Measurements from ENCODE around the gene RASL10A.
A peak's percentile ranks its signal among the peaks of the same experiment; 100 is the strongest.

Gene RASL10A

DNA sequence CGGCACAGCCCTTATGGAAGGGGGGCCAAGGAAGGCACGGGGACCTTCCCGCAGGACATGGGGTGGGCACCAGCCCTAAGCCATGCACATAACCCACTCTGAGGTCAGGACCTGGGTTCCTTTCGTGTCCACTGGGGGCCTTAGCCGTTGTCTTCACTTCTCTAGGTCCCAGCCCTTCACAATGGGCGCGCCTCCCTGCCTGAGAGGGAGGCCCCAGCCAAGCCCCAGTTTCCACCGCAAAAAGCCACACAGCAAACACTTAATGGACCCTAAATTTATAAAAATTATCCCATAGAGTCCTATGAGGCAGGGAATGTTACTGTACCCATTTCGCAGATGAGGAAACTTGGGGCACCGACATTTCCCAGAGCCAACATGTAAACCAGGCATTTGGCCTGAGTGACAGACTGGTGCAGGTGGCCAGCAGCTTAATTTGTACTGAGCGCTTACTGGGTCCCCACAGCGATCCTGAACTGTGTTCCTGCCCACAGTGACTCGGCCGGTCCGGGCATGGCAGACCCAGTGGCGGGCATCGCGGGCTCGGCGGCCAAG, 7.8 kb downstream of the RASL10A start:
- TF ChIP-seq ZFX (IDR thresholded peaks at IDR 0.05), result no peak
- TF ChIP-seq, protein P1, sequence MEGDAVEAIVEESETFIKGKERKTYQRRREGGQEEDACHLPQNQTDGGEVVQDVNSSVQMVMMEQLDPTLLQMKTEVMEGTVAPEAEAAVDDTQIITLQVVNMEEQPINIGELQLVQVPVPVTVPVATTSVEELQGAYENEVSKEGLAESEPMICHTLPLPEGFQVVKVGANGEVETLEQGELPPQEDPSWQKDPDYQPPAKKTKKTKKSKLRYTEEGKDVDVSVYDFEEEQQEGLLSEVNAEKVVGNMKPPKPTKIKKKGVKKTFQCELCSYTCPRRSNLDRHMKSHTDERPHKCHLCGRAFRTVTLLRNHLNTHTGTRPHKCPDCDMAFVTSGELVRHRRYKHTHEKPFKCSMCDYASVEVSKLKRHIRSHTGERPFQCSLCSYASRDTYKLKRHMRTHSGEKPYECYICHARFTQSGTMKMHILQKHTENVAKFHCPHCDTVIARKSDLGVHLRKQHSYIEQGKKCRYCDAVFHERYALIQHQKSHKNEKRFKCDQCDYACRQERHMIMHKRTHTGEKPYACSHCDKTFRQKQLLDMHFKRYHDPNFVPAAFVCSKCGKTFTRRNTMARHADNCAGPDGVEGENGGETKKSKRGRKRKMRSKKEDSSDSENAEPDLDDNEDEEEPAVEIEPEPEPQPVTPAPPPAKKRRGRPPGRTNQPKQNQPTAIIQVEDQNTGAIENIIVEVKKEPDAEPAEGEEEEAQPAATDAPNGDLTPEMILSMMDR (conservative IDR thresholded peaks at IDR 0.05), result no peak
- peak overlapping the region; percentile 96 for H3K27ac ChIP-seq

DNA sequence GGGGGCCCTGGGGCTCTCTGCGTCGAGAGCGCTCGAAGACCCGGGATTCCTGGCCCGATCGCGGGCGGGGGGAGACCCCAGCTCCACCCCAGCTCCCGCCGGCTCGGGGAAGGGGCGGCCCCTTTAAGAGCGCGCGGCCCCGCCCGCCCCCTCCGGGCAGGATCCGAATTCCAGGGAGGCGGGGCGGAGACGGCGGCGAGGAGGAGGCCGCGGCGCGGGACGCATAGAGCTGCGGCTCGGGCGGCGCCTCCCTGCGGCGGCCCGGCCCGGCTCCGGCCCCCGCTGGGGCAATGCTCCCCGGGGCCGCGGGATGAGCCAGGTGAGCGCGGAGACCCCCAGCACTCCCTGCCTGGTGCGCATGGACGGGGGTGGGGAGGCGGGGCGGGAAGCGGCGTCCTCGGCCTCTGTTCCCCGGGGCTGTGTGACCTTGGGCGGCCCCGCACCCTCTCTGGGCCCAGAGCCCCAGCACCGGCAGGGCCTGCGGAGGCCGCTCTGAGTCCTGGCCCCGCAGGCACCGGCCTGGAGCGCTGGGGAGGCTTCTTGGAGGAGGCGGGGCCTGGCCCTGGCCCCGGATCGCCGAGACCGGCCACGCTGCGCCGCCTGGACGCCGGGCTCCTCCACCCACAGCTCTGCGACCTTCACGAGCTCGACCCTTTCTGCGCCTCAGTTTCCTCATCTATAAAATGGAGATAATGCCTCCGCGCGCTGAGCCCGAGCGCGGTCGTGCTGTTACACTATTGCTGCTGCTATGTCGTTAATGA, 8.5 kb downstream of the RASL10A start:
- TF ChIP-seq, protein P1 (conservative IDR thresholded peaks at IDR 0.05), result no peak
- peak; percentile 89; the same call in 1 of the 2 replicates for TF ChIP-seq ZFX (IDR thresholded peaks at IDR 0.05)
- H3K27ac ChIP-seq, result peak overlapping the region; percentile 96

DNA sequence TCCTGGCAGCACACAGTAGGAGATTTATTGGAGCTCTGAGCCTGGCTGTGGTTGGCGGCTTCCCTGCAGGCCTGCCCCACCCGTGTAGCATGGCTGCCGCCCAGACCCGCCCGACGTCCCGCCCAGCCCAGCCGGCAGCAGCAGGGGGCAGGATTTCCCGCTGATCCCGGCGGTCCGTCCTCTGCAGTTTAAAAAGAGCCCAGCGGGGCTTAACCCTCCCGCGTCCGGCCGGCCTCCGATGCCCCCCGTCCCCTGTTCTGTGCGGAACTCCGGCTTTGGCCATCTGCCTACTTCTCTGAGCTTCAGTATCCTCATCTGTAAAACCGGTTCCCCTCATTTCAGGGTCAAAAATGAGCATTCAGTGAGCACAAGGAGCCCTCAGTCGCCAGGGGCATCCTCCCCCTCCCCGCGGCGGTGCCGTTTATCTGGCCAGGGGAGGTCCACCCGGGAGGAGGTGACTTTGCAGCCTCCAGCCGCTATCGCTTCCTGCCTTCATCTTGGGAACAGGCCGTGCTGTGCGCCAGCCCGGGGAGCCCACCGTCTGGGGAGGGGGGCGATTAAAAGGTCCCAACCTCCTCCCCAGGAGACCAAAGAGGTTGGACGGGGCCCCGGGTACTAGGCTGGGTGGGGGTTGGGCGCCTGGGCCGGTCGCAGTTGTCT, 9.2 kb downstream of the RASL10A start, which contains the start of gene GAS2L1:
Gene GAS2L1 (plus strand): TSS at position 476 of the 660 bp plus-strand sequence. CDS start 1,456 bp downstream, outside the sequence.
- peak within 1 kb of the TSS; percentile 96 for H3K27ac ChIP-seq
- TF ChIP-seq, protein P1 (conservative IDR thresholded peaks at IDR 0.05), result peak; percentile 67
- no peak for TF ChIP-seq ZFX (IDR thresholded peaks at IDR 0.05)

DNA sequence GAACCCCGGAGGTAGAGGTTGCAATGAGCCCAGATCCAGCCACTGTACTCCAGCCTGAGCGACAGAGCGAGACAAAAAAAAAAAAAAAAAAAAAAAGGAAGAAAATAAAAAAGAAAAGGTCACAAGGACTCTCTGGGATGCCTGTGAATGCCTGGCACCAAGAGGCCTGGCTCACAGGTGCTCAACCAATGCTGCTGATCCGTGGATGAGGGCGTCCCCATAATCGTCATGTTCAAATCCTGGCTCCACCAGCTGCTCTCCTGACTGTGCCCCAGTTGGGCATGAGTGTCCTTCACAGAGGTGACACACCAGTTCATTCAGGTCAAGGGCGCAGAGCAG, 9.7 kb downstream of the RASL10A start:
- H3K27ac ChIP-seq, result peak overlapping the region; percentile 96
- no peak for TF ChIP-seq ZFX (IDR thresholded peaks at IDR 0.05)

DNA sequence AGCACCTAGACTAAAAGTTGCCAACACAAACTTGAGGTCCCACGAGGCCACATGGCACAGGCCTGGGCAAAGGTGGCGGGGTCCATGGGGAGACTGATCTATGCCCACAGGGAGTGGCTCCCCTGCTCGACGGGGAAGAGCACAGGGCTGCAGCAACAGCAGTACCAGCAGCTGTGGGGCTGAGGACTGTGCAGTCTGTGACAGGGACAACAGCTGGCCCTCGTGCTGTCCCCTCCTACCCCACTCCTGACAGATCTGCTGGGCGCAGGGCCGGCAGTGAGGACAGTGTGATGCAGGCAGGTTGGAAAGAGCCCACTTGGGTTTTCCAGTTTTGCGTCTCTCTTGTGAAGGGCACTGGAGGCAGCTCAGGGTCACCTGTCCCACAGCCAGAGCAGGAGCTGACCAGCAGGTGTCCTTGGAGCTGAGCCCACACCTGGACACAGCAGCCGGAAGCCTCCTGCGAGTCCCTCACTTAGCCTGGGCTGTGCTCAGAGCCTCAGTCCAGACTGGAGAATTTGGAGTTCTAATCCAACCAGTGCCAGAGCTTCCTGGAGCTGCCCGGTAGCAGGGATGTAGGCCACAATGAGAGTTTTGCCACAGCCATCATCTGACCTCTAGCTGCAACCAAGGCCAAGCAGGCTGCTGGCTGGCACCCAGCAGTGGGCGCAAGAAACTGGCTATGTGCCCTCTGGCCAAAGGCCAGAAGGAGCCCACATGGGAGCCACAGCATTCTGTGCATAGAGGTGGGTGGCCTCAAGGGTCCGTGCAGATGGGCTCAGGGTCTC, 12.6 kb downstream of the RASL10A start:
- TF ChIP-seq, protein P1 (conservative IDR thresholded peaks at IDR 0.05), result no peak
- no peak for TF ChIP-seq ZFX (IDR thresholded peaks at IDR 0.05)
- H3K27ac ChIP-seq, result peak overlapping the region; percentile 48

DNA sequence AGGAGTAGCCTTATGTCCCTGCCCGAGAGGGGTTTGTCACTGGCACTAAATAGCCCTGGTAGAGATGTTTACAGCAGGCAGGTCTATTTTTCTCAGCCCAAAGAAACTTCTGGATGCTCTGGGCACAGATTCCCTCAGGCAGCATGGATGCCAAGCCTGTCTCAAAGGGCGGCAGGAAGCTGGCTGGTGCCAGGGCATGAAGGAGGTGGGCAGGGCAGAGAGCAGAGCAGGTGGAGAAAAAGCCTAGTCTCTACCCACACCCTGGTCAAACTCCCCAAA, 13.2 kb downstream of the RASL10A start:
- no peak for TF ChIP-seq ZFX (IDR thresholded peaks at IDR 0.05)
- TF ChIP-seq, protein P1 (conservative IDR thresholded peaks at IDR 0.05), result no peak
- peak overlapping the region; percentile 48 for H3K27ac ChIP-seq

DNA sequence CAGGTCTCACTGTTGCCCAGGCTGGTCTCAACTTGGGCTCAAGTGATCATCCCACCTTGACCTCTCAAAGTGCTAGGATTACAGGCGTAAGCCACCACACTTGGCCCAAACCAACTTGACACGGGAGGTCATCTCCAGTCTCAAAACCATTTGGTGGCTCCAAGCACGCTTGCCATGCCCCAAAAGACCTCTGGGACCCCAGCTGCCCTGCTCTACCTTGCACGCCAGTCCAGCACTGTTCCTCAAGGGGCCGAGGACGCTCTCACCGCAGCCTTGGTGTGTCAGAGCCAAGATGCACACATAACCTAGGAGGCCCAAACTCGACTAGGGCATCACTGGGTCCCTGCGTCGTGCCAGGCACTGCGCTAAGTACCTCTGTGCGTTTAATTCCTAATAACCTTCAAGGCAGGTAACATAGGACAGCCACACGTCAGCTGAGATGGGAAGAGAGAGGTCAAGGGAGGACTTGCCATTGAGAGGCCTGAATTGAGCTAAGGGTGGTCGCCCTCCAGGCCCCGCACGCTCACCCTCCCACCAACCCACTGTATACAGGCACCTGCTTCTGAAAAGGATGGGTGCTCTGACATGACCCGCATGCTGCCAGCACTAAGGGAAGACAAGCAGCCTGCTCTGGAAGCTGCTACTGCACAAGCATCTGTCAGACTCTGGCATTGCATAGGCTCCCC, 13.6 kb downstream of the RASL10A start:
- peak overlapping the region; percentile 48 for H3K27ac ChIP-seq

More for the DNA sequence above, 13.6 kb downstream of the RASL10A start:
- TF ChIP-seq ZFX (IDR thresholded peaks at IDR 0.05), result no peak
- TF ChIP-seq, protein P1 (conservative IDR thresholded peaks at IDR 0.05), result no peak

Data from C4-2B (cell line).